Gastrocnemius medialis (tissue), 4 donors: Measurements from ENCODE around the gene CIZ1.

ENCODE experiments used
- CTCF ChIP-seq, 5 experiments: fragments of 450-650 bp in 3 of 5; fragments of 200-600 bp in 2 of 5; sonication (generic) in 2 of 5; IDR thresholded peaks in 4 of 5; conservative IDR thresholded peaks in 1 of 5; 1 replicate in 4 of 5; 2 replicates in 1 of 5; pipeline ENCODE4 v1.5.1; 2016 to 2019; ENCODE audit warnings: antibody characterized with exemption in 5 of 5, mild to moderate bottlenecking in 3 of 5, moderate library complexity in 3 of 5
- POLR2A ChIP-seq, 2 donors: fragments of 450-650 bp; IDR thresholded peaks; one replicate each; pipeline ENCODE4 v1.6.1; 2017; ENCODE audit warnings: antibody characterized with exemption in 2 of 2, mild to moderate bottlenecking in 2 of 2, moderate library complexity in 2 of 2

GRCh38 chr9:128139621-128140020 is 51.8 kb downstream of the CIZ1 start:
- TF ChIP-seq CTCF (IDR thresholded peaks at IDR 0.05 in 4 of 5, conservative IDR thresholded peaks at IDR 0.05 in 1 of 5) (no peak), POLR2A (IDR thresholded peaks at IDR 0.05) (no peak)
